HK-2 (cell line): ENCODE results near the gene ZIC5.
A peak's percentile ranks its signal among the peaks of the same experiment; 100 is the strongest.

Source experiments
- DNase-seq: peaks from one replicate; pipeline ENCODE4 v3.0.0-alpha.2; 2018; ENCODE audit not compliant: unreplicated experiment

Gene ZIC5

DNA sequence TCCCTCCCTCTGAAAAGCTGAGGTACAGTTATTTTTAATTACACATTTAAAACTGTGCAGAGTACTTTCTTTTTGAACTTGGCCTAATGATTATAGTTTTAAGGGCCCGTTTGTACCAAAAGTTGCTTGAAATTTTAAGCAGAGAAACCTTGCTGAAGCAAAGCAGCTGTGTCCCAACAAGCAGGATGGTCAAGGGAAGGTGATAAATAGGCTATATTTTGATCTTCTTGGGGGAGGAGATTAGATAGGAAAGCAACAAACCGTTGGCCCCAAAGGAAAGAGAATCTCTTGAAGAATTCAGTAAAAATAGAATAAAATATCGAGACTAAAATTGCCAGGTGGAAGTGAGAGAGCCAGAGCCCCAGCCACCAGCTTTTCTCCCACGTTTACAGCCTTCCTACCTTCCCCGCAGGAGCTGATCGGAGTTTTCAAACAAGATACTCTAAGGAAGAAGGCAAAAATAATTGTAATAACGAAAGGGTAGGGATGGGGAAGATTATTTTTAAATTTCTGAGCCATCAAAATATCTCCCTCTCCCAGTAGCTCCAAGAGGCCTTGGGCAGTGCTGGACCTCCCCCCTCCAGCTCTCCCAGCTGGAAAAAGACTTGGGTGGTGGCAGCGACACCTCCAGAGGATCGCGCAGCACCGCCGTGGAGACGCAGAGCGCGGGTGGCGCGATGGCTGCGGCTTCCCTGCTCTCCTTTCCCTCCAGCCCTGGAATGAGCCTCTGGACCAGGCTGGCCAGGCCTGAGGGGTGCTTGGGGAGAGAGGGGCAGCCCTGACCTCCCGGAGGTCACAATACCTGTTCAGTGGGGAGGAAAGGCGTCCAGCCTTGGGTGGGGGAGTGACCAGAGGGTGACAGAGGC is 15.8 kb upstream of the ZIC5 start:
- DNase-seq, result no peak

DNA sequence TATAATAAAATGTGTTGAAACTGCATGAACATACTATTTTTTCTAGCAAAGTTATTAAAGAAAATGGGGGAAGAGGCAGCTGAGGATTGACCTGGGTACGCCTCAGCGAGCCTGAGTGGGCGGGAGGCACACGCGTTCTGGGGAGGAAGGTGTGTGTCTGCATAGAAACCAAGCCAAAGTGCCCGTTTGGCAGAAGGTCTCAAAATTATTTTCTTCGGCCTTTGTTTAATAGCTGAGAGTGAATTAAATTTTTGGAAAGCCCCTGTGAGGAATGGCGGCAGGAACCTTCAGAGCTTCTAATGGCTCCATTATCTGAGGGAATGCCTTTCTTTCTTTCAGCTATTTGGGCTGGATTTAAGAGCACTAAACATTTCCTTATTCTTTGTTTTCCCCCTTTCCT is 15.2 kb upstream of the ZIC5 start:
- DNase-seq, result no peak

- no peak for DNase-seq
Observed at GRCh38 chr13:99985886-99986527, 14.4 kb upstream of the ZIC5 start.

GRCh38 chr13:99985241-99985874 is 13.8 kb upstream of the ZIC5 start:
- DNase-seq, result no peak

DNA sequence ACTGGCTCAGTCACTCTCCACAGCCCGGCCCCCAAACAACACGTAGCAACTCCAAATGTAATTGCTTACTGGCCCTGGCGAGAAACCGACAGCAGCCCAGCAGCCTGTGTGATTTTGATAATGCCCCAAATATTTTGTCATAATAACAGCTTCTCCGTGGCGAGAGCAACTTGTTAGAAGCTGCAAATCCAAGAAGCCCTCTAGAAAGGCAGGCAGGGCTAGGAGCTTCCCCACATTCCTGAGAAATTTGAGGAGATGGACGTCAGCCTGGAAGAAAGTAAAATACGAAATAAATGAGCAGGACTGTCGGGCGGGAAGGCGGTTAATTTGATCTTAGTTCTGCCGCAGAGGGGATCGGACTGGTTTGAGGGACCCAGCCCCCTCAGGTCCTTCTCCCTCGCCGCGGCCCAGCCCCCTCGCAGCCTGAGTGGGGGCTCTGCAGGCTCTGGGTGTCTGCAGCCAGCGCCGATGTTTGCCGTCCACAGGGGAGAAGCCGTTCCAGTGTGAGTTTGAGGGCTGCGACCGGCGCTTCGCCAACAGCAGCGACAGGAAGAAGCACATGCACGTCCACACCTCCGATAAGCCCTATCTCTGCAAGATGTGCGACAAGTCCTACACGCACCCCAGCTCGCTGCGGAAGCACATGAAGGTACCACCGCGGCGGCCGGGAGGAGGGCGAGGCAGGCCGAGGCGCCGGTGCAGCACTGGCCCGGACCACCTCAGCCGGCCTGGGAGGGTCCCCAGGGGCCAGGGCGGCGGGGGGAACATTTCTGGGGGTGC is 13.1 kb upstream of the ZIC5 start:
- DNase-seq, result no peak

DNA sequence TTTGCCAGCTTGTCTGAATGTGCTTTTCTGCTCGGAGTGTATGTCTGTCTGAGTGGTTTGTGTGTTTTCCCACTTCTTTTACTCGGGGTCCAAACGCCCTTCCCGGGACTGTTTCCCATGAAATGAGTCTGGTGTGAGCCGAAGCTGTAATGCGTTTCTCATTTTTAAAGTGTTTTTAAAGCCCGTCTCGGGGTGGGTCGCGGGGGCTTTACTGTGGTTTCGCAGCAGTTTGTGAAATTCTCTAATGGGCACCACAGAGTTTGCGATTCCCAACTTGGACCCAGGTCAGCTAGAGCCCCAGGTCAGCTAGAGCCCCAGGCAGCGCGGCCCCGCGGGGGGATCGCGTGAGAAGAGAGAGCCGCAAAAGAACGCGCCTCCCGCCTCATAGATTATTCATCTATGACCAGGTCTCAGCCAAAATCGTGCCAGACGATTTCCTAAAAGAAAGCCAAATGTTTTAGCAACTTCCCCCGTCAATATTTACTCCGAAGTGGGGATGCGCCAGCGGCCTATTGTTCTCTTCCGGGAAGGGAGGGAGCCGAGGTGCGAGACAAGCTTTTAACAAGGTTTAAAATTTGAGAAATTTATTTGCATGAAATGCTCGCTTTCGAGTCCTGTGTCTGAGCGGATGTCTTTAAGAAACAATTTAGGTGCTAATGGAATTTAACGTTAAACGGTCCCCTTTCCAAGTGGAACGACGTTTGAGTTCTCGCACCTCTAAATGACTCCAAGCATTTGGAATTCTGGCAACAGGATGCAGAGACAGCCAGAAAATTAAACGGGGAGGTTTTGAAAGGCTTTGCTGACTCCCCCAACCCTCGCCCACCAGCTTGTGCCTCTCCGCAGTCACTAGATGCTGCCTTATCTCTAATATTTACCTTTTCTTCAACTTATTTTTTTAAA is 12.2 kb upstream of the ZIC5 start:
- DNase-seq, result no peak

GRCh38 chr13:99982731-99983498 is 11.3 kb upstream of the ZIC5 start:
- DNase-seq, result no peak

DNA sequence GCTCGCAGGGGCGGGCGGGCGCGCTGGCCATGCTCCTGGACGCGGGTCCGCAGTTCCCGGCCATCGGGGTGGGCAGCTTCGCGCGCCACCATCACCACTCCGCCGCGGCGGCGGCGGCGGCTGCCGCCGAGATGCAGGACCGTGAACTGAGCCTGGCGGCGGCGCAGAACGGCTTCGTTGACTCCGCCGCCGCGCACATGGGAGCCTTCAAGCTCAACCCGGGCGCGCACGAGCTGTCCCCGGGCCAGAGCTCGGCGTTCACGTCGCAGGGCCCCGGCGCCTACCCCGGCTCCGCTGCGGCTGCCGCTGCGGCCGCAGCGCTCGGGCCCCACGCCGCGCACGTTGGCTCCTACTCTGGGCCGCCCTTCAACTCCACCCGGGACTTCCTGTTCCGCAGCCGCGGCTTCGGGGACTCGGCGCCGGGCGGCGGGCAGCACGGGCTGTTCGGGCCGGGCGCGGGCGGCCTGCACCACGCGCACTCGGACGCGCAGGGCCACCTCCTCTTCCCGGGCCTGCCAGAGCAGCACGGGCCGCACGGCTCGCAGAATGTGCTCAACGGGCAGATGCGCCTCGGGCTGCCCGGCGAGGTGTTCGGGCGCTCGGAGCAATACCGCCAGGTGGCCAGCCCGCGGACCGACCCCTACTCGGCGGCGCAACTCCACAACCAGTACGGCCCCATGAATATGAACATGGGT is 10.6 kb upstream of the ZIC5 start:
- peak; percentile 44 for DNase-seq

DNA sequence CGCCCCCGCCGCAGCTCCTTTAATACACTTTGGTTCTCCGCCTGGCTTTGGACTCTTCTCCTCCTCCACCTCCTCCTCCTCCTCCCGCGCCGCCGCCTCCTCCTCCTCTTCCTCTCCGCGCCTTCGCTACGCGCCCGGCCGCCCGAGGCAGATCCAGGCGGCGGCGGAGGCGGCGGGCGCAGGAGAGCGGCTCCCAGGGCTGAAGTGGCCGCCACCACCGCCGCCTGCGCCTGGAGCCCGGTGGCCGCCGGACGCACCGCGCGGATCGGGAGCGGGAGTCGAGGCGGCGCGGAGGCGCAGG is 10.1 kb upstream of the ZIC5 start, which contains the start of gene ZIC2:
ZIC2 (plus strand) TSS at position 50 of the 301 bp plus-strand sequence. CDS start 281 bp downstream, outside the sequence.
- no peak for DNase-seq

DNA sequence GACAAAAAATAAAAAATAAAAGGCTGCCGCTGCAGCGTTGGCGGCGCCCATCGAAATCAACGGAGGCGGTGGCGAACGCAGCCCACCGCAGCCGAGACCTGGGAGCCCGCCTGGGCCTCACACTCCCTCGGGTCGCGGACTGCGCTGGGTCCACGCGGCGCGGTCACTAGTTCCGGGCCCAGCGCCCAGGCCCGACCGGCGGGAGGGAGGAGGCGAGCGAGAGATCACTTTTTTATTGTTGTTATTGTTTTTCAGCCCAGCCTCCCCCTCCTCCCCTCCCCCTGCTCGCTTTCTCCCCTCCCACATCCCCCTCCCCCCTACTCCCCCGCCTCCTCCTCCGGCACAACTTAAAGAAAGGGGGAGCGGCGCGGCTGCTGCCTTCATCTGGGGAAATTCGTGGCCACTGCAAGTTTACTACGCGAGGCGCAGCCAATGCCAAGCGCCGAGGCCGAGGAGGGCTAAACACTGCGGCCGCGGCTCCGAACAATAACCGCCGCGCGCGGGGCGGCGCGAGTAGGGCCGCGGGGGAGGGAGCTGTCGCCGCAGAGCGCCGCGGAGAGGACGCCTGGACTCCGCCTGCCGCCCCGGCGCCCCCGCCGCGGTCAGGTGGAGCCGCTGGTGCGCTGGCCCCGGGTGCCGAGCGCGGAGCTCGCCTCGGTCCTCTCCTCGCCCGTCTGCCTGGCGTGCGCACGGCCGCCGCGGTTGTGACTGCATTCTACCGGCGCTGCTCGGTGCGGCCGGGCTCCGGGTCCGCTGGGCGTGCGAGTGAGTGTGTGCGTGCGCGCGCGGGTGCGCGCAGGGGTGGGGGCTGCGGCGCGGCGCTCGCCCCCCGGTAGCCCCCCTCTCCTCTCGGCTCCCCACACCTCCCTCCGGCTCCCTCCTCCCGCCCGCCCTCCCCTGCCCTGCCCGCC is 9.5 kb upstream of the ZIC5 start:
- peak; percentile 60 for DNase-seq

DNA sequence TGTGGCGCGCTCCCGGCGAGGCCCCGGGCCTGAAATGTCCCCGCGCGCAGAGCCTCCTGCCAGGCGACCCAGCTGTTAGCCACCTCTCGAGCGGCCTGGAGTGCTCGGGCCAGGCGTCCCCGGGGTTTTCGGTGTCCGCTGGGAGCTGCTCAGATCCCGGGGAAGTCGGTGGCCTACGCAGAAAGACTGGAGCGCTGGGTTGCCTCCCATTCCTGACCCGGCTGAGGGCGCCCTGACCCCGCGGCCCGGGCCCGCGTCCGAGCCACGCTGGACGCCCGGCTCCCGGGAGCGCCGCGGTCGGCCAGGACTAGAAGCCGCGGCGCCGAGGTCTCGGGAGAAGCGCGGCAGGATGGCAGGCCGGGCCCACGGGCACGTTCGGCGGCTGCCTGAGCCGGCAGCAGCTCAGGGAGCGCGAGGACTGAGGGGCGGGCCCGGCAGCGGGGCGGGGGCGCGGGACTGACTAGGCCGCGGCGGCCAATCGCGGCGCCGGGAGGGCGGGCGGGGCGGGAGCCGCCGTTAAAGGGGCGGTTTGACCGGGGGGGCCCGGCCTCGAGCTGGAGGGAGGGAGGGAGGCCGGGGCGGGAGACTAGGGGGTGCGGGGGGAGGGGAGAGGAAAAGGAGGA is 8.7 kb upstream of the ZIC5 start:
- DNase-seq, result peak; percentile 75

DNA sequence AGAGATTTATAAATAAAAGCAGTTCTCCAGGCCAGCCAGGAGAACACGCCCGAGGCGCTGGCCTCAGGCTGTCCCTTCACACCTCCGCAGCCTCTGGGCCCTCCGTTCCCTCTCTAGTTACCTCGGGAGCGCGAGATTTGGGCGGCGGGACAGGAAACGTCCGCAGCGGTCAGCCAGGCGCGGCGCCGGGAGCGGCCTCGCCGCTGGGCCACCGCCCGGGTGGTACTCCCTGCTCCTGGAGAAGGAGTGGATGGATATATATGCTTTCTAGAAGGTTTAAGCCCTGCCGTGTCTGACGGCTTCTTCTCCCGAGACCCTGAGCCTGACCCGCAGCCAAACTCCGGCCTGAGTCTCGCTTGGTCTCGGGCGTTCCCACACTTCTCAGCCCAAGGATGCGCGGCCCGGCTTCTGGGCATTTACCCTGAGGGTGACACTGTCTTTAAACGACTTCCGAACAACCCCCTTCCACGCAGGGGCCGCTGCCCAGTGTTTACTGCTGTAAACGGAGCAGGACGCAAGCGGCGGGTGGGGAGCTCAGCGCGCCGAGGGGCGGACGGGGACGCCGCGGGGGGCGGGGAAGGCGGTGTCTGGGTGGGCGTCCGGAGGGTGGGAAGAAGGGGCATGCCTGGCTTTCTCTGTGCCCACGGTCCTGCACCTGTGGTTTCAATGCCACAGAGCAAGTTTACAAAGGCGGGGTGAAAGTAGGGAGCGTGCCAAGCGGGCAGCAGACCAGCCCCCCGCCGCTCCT is 8.1 kb upstream of the ZIC5 start:
- DNase-seq, result peak; percentile 47

GRCh38 chr13:99978799-99979452 is 7.4 kb upstream of the ZIC5 start:
- DNase-seq, result no peak

DNA sequence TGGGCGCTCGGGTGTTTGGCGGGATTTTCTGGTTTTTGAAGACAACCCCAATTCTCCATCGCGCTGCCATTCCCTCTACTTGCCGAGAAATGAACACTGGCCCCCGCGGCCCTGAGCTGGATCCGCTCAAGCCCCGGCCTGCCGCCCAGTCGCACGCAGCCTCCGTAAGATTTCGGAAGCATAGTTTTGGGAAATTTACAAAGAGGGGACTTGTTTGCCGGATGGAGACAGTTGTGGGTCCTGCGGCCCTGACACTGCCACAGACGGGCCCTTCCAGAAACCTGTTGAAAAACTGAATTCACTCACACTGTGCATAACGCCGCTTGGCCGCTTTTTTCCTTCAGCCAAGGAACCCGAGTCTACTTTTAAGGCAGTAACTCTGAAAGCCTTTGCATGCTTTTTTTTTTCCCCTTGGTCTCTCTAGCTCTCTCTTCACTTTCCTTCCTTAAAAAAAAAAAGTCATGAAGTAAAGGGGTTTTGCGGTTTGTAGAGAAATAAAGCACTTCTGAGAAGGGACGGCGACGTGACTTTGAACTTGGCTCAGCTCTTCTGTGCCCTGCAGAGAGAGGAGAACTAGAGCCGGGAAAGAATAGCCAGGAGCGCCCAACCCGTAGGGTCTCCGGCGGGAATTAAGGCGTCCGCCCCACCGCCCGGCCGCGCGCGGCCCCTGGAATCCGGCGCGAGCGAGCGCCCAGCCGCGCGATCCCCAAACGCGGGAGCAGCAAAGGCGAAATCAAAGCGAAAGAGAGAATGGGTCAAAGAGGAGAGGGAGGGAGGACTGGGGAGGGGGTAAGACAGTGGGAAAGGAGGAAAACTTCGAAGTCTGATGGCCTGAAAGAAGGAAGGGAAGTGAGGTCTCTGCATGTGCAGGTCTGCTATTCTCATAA is 6.6 kb upstream of the ZIC5 start:
- no peak for DNase-seq

GRCh38 chr13:99977334-99977911 is 5.9 kb upstream of the ZIC5 start:
- no peak for DNase-seq

DNA sequence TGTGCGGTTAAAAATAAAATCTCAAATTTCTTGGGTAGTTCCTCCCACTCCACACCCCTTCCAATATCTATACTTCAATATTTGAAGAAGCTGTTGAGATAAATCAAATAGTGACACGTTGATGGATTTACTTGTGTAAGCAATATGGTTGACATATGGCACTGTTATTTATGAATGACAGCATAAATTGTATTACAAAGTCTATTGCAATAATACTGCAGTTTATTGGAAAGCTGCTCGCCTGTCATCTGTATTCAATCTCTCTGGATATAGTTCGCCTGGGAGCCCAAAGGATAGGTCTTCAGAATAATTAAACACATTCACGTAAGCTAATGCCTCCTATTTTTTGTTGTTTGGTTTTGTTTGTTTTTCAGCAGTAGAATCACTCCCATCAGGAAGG is 5.0 kb upstream of the ZIC5 start:
- no peak for DNase-seq
